ENCODE data around the gene ENPP1. TPM values are rescaled to one million over a fixed set of nuclear protein-coding genes. Genes with fewer than 3 reads are reported as not detected.

The ENPP1 gene
- polyA plus RNA-seq, 3 donors: not detected

GRCh38 chr6:131936156-131936555 is 128.3 kb downstream of the ENPP1 start:
- H3K4me1 Mint-ChIP-seq: no peaks in the 10 kb centered on the region
- H3K27me3 Mint-ChIP-seq (ENCODE audit: low read depth in 3 of 3): peaks cover 4 to 15% (median 11%) of the 10 kb centered on the region in 3 donors
- no peaks in the 10 kb centered on the region for H3K4me1 ChIP-seq (ENCODE audit: control insufficient read depth in 1 of 2, insufficient read depth in 2 of 2, low read length in 2 of 2)
- no peak for TF ChIP-seq CTCF (IDR thresholded peaks at IDR 0.05)
- H3K79me2 ChIP-seq (ENCODE audit: insufficient read depth, low read length): no peaks in the 10 kb centered on the region
- H2AFZ ChIP-seq (ENCODE audit: insufficient read depth, low read depth, low read length, poor library complexity, severe bottlenecking): no peak overlapping the region
- H3K9ac ChIP-seq (ENCODE audit: insufficient read depth, low read length, poor library complexity, severe bottlenecking): no peak overlapping the region
- no peaks in the 10 kb centered on the region for H3K27me3 ChIP-seq (ENCODE audit: control insufficient read depth in 2 of 2, insufficient read depth in 2 of 2, low read length in 2 of 2)
- DNase-seq: no peak
- H3K4me2 ChIP-seq (replicated peaks; ENCODE audit: extremely low read depth, low read length, poor library complexity, severe bottlenecking): no peak overlapping the region
- no peaks in the 10 kb centered on the region for H3K9me3 ChIP-seq (replicated peaks in 1 of 2; ENCODE audit: control insufficient read depth in 1 of 2, insufficient read depth in 1 of 2, low read length in 2 of 2)
- H3K27ac ChIP-seq (ENCODE audit: low read depth in 1 of 2, low read length in 2 of 2): no peak overlapping the region
- no peaks in the 10 kb centered on the region for H3K36me3 Mint-ChIP-seq
- no peak overlapping the region for H3K27ac Mint-ChIP-seq
- no peak overlapping the region for H3K4me3 Mint-ChIP-seq
- H3K9me3 Mint-ChIP-seq: peaks cover 0 to 1% (median 0%) of the 10 kb centered on the region in 7 donors
- no peak overlapping the region for H3K4me3 ChIP-seq (replicated peaks in 1 of 3; ENCODE audit: low read depth in 2 of 3, low read length in 3 of 3)
- WGBS (ENCODE audit: insufficient coverage): 25% methylated on average over 1 of the region's 4 CpGs
- no peaks in the 10 kb centered on the region for H4K20me1 ChIP-seq (ENCODE audit: insufficient read depth, low read length)
- no peaks in the 10 kb centered on the region for H3K36me3 ChIP-seq (replicated peaks in 1 of 2; ENCODE audit: control insufficient read depth in 1 of 2, insufficient read depth in 2 of 2, low read length in 2 of 2)
- intact Hi-C loops (cut with micrococcal nuclease): no loop called here

GRCh38 chr6:131937226-131937625 is 129.4 kb downstream of the ENPP1 start:
- no peaks in the 10 kb centered on the region for H3K4me1 ChIP-seq (ENCODE audit: control insufficient read depth in 1 of 2, insufficient read depth in 2 of 2, low read length in 2 of 2)
- H3K9me3 ChIP-seq (replicated peaks in 1 of 2; ENCODE audit: control insufficient read depth in 1 of 2, insufficient read depth in 1 of 2, low read length in 2 of 2): no peaks in the 10 kb centered on the region
- no peak overlapping the region for H2AFZ ChIP-seq (ENCODE audit: insufficient read depth, low read depth, low read length, poor library complexity, severe bottlenecking)
- intact Hi-C loops (cut with micrococcal nuclease): no loop called here
- Mint-ChIP-seq H3K9me3 (peaks cover 0 to 1% (median 0%) of the 10 kb centered on the region in 7 donors), H3K4me1 (no peaks in the 10 kb centered on the region), H3K4me3 (no peak overlapping the region), H3K36me3 (no peaks in the 10 kb centered on the region), H3K27ac (no peak overlapping the region), H3K27me3 (ENCODE audit: low read depth in 3 of 3) (peaks cover 4 to 11% (median 9%) of the 10 kb centered on the region in 3 donors)
- no peak overlapping the region for H3K9ac ChIP-seq (ENCODE audit: insufficient read depth, low read length, poor library complexity, severe bottlenecking)
- no peak overlapping the region for H3K4me3 ChIP-seq (replicated peaks in 1 of 3; ENCODE audit: low read depth in 2 of 3, low read length in 3 of 3)
- H4K20me1 ChIP-seq (ENCODE audit: insufficient read depth, low read length): no peaks in the 10 kb centered on the region
- H3K36me3 ChIP-seq (replicated peaks in 1 of 2; ENCODE audit: control insufficient read depth in 1 of 2, insufficient read depth in 2 of 2, low read length in 2 of 2): no peaks in the 10 kb centered on the region
- TF ChIP-seq CTCF (IDR thresholded peaks at IDR 0.05): no peak
- WGBS (ENCODE audit: insufficient coverage): 50% methylated on average over 2 of the region's 2 CpGs
- no peak overlapping the region for H3K27ac ChIP-seq (ENCODE audit: low read depth in 1 of 2, low read length in 2 of 2)
- DNase-seq: no peak
- H3K4me2 ChIP-seq (replicated peaks; ENCODE audit: extremely low read depth, low read length, poor library complexity, severe bottlenecking): no peak overlapping the region
- H3K79me2 ChIP-seq (ENCODE audit: insufficient read depth, low read length): no peaks in the 10 kb centered on the region
- no peaks in the 10 kb centered on the region for H3K27me3 ChIP-seq (ENCODE audit: control insufficient read depth in 2 of 2, insufficient read depth in 2 of 2, low read length in 2 of 2)
